ENCODE measurements around the gene TUBGCP3.

Gene TUBGCP3

GRCh38 chr13:112469071-112469745 lies 118.7 kb downstream of the TUBGCP3 start:
- DNase-seq = no peak

DNA sequence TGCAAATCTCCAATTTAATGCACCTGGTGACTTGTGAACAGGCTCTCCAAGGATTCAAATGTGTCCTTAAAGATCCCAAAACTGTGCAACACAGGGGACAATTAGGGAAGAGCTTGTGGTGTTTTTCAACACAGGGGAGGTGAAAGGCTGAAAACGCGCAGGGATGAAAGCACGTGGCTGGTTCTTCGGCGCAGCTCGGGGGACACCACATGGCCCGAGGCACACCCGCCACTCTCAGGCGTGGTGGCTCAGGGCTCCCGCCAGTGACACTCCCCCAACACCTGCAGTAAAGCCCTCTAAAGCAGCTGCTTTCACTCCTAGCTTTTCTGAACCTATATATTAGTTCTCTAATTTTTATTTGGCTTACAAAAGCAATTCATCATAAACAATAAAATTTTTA lies 119.9 kb downstream of the TUBGCP3 start:
- no peak for DNase-seq

GRCh38 chr13:112467236-112467635 lies 120.7 kb downstream of the TUBGCP3 start:
- DNase-seq = no peak

DNA sequence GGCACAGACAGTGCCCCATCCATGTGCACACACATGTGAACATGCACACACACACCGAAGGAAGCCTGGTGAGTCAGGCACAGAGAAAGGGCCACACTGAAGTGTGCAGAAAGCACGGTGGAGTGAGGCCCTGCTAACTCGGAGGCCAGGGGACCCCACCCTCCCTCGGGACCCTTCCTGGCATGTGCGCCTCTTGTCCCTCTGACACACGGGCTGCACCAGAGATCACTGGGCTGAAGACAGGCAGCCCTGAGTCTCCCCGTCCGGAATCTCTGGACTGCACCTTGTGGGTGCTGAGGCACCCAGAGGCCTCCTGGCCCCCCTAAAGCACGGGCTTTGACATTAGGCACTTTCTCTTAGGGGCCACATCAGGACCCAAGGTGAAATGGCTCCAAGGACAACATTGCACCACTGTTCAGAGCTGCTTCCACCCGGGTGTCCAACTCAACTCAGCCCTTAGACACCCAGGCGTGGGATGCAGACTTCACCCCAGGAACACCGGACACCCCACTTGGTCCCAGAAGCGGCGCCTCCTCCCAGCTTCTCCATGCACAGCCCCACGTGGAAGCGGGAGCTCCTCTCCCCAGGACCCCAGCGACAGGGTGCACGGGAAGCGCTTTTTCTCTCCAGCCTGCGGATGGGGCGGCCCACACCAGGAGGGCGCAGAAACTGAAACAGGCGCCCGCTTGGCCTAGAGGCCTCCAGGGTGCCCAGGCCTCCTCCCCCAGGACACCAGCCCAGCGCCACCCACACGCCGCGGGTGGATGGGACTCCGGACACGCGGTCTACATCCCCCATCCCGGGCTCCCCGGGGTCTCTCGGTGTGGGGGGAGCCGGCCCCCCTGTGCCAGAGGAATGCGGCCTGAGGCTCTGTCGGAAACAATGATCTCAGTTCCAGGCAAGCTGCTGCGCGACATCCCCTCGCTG lies 121.6 kb downstream of the TUBGCP3 start:
- no peak for DNase-seq

- no peak for DNase-seq
Observed at GRCh38 chr13:112465251-112466131, 122.5 kb downstream of the TUBGCP3 start.

GRCh38 chr13:112464720-112465119 lies 123.2 kb downstream of the TUBGCP3 start:
- no peak for DNase-seq

GRCh38 chr13:112462408-112462807 lies 125.5 kb downstream of the TUBGCP3 start:
- no peak for DNase-seq

DNA sequence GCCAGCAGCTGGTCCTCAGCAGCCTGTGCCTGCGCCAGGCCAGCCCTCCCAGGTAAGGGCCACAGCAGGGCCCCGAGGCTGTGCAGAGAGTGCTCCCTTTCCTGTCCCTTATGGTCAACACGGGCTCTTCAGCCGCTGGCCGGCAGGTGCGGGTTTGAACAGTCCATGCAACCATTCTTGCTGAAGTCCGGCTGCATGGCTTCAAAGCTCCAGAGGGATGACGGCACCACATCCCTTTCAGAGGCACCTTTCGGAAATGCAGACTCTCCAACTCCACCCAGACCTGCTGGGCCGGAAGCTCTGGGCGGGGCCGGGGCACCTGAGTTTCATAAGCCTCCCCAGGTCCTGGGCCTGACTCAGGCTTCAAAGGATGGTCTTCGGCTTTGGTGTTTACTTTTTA lies 130.5 kb downstream of the TUBGCP3 start:
- DNase-seq = no peak

- DNase-seq = no peak
Observed at GRCh38 chr13:112457081-112457480, 130.9 kb downstream of the TUBGCP3 start.

DNA sequence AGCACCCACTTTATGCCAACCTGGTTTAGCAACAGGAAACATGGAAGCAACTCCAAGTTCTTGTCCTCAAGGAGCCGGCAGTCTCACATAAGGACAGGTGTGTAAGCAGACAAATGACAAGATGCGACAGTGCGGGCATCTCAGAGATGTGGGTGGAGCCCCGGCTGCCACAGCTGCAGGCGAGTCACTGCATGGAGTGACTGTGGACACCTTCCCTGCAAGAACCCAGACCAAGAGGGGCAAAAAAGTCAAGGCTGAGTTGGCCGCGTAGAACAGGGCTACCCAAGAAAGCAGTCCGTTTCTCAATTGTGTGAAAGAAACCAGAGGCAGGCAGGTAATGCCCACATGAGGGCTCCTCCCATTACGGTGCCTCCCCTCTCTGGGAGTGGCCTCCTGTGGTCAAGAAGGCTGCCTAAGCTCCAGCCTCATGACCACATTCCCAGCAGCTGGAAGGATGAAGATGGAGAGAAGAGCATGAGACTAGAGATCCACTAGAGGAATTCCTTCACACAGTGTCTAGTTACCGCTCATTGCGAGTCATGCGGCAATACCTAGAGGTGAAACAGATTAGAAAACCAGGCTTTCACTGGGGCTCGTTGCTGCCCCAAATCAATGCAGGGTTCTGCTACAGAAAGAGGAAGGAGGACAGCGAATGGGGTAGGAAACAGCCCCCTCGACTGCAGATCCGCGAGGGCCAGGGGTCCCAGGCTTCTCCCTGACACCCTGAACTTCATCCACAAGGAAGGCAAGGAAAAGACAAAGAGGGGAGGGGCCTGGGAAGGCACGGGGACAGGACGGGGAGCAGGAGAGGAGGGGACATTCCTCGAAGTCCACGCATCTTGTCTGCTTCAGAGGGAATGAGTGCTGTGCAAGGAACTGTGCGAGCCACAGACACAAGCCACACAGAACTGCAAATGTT lies 131.6 kb downstream of the TUBGCP3 start:
- DNase-seq = no peak

- no peak for DNase-seq
Observed at GRCh38 chr13:112455476-112456059, 132.4 kb downstream of the TUBGCP3 start.

DNA sequence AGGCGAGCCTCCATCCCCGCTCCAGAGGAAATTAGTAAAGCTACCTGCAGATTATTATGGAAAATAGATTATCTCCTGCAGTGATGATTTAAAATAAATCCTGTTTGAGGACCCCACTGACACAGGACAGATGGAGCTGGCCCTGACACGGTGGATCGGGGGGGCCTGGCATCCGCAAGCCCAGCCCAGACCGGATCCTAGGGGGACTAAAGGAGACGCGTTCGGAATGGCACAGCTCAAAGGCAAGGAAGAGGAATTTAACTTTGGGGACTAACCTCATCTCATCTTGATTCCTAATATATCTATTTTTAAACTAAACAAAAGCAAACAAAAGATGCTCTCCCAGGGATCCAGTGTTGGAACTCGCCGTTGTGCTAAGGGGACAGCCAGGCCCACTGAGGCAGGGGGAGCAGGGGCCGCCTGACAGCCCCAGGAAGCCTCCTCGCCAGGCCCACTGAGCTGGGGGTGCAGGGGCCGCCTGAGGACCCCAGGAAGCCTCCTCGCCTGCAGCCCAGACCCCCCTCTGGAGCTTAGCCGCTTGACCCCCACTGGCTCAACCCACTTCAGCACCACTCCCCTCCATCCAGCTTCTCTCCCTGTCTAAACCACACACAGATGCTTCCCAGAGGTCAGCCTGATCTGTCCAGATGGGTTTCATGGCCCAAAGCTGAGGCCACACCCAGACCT lies 133.2 kb downstream of the TUBGCP3 start:
- DNase-seq = no peak

- no peak for DNase-seq
Observed at GRCh38 chr13:112453874-112454647, 133.9 kb downstream of the TUBGCP3 start.

DNA sequence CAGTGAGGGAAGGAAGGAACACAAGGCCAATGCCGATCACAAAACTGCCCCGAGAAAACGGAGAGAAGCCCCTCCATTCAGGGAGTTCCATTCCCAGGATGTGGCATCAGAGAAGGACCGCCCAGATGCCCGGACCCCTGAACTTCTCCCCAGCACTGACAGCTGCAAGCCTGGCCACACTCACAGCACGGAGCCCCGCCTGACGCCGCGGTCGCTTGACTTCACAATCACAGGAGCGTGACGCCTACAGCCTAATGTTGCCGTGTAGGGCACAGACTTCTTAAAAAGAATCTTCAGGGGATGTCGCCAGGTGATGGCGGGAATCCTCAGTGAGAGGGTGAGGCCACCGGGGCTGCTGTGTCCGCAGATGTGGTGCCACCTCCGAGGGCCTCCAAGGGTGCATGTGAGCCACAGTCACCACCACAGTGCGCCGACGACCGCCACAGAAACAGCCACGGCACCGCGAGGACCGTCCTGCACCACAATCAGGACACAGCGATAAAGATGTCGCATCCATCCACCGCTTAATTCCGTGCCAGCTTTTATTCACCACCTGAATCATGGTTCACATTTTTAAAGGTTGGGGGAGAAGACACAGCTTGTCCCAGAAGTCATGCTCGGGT lies 134.6 kb downstream of the TUBGCP3 start:
- no peak for DNase-seq

DNA sequence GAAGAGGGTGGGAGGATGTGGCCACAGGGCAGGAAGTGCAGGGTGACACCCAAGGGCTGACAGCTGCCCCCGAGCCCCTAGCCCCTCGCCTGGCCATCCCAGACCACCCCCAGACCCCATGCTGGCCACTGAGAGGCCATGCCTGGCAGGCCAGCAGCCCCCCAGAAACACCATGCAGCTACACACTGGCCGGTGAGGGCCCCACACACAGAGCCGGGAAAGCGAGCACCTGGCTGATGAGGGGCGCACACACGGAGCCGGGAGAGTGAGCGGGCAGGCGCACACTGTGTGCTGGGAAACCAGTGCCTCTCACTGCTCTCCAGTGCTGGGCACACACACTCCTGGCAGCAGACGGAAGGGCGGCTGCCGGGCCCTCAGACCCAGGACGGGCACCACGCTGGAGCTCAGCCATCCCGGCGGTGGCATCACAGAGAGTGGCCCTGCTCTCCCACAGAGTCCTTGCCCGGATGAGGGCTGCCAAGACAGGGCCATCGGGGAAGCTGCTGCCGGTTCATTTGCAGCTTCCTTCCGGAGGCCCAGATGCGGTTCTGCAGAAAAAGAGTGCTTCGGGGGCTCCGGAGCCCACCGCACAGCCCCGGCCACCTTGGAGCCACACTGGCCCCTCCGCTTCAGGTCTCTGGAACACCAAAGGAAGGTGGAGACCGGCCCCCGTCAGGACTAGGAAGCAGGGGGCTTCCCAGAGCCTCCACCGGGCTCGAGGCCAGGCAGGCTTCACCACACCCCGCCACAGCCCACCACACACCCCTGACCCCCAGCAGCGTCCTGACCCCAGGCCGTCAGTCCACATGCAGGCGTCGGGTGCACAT lies 135.4 kb downstream of the TUBGCP3 start:
- DNase-seq = no peak

GRCh38 chr13:112451512-112452379 lies 136.2 kb downstream of the TUBGCP3 start:
- no peak for DNase-seq

DNA sequence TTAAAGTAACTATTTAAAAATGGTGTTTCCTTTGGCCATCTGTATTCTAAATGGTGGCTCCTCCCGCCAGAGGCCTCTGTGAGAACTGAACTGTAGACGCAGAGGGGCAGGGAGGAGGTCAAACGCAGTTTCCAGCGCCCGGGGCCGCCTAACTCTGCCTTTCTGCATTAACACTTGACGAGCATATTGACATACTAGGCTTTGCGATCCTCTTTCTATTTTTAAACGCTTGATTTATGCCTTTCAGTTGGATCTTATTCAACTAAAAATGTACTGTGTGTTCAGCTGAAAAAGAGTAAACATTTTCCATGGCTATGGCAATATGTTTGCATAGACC lies 137.1 kb downstream of the TUBGCP3 start:
- DNase-seq = no peak
